ENCODE measurements around the gene PRR5L.
"Not testable (repeated sequence)": the region's sequence is repeated elsewhere in the genome, so short reads cannot be mapped to it uniquely, and the experiment has no call there.

The PRR5L gene

GRCh38 chr11:36511062-36511461 lies 215.0 kb downstream of the PRR5L start:
- not testable (repeated sequence) for DNase-seq

- DNase-seq: no peak
These were observed 215.9 kb downstream of the PRR5L start for GRCh38 chr11:36512016-36512415.

GRCh38 chr11:36513965-36514364 lies 217.9 kb downstream of the PRR5L start:
- DNase-seq: no peak

All from fibroblast of upper back skin (primary cell).